GM19468 (cell line): Measurements from ENCODE around the gene TSKU.
"Not testable (repeated sequence)": the region's sequence is repeated elsewhere in the genome, so short reads cannot be mapped to it uniquely, and the experiment has no call there.

ENCODE experiments used
- ATAC-seq: cut with Tn5 transposase; IDR thresholded peaks from one replicate; pipeline ENCODE4 v1.9.1; 2021; ENCODE audit warnings: mild to moderate bottlenecking, moderate library complexity, moderate number of reproducible peaks; ENCODE audit not compliant: unreplicated experiment; ENCODE audit errors: extremely low read depth

TSKU gene

GRCh38 chr11:76798671-76799065, 15.5 kb downstream of the TSKU start:
- no peak for ATAC-seq

GRCh38 chr11:76799066-76799804, 16.1 kb downstream of the TSKU start:
- ATAC-seq, result no peak

- ATAC-seq, result no peak
Measured at GRCh38 chr11:76800466-76801200, 17.5 kb downstream of the TSKU start.

- ATAC-seq, result no peak
Measured at GRCh38 chr11:76801225-76801624, 18.1 kb downstream of the TSKU start.

- ATAC-seq, result no peak
Measured at GRCh38 chr11:76801736-76802135, 18.6 kb downstream of the TSKU start.

- ATAC-seq, result no peak
Measured at GRCh38 chr11:76802151-76802550, 19.0 kb downstream of the TSKU start.

- ATAC-seq, result no peak
Measured at GRCh38 chr11:76802621-76803020, 19.5 kb downstream of the TSKU start.

GRCh38 chr11:76803023-76803422, 19.9 kb downstream of the TSKU start:
- ATAC-seq, result no peak

- ATAC-seq, result no peak
Measured at GRCh38 chr11:76803811-76804600, 20.9 kb downstream of the TSKU start.

- ATAC-seq, result no peak
Measured at GRCh38 chr11:76805206-76805913, 22.2 kb downstream of the TSKU start.

GRCh38 chr11:76806131-76806530, 23.0 kb downstream of the TSKU start:
- no peak for ATAC-seq

- ATAC-seq, result no peak
Measured at GRCh38 chr11:76806608-76807205, 23.6 kb downstream of the TSKU start.

- no peak for ATAC-seq
Measured at GRCh38 chr11:76807206-76807875, 24.2 kb downstream of the TSKU start.

GRCh38 chr11:76808171-76808570, 25.0 kb downstream of the TSKU start:
- no peak for ATAC-seq

- ATAC-seq, result no peak
Measured at GRCh38 chr11:76808996-76809395, 25.8 kb downstream of the TSKU start.

GRCh38 chr11:76810151-76810853, 27.1 kb downstream of the TSKU start:
- no peak for ATAC-seq

- no peak for ATAC-seq
Measured at GRCh38 chr11:76811259-76811658, 28.1 kb downstream of the TSKU start.

- no peak for ATAC-seq
Measured at GRCh38 chr11:76814414-76814813, 31.3 kb downstream of the TSKU start.

GRCh38 chr11:76815678-76816077, 32.5 kb downstream of the TSKU start:
- not testable (repeated sequence) for ATAC-seq
